Measurements from ENCODE around the gene TOP2B. TPM values are rescaled to one million over a fixed set of nuclear protein-coding genes. Genes with fewer than 3 reads are reported as not detected.

TOP2B gene
- total RNA-seq, 1 experiment from 2014 or later = 63.1 TPM

DNA sequence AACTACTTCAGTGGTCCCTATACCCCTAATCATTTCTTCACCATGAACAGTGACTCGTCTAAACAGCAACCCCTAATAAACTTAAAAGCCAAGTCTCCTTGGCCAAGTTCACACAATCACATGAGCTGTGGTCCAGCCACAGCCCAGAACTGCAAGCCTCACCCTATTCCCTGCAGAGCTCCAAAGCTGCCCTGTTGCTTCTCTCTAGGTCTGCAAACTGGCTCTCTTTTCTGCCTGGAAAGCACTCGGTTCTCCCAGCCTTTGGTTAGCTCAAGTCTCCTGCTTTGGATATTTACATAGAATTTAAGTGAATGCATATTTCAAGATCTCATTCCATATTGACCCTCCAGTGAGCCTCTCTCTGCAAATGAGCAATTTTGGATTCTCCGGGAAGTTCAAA, 107.0 kb downstream of the TOP2B start:
- POLR2A ChIA-PET = no interaction called here
- H3K27me3 ChIP-seq (ENCODE audit: control insufficient read depth, insufficient read depth, low read length) = no peaks in the 10 kb centered on the region
- H3K27ac ChIP-seq (ENCODE audit: low read length) = no peak overlapping the region
- DNase-seq (ENCODE audit: low read depth, low spot score) (no peak), ATAC-seq (no peak)
- no peak for TF ChIP-seq POLR2AphosphoS5 (IDR thresholded peaks at IDR 0.05; ENCODE audit: low read depth, low read length)
- TF ChIP-seq REST (IDR thresholded peaks at IDR 0.05; ENCODE audit: insufficient read depth in 1 of 2, low read depth in 2 of 2, low read length in 1 of 2) = no peak
- no peak for TF ChIP-seq TCF7L2 (IDR thresholded peaks at IDR 0.05; ENCODE audit: low read depth, low read length)
- no peak for TF ChIP-seq SIN3A (IDR thresholded peaks at IDR 0.05; ENCODE audit: borderline replicate concordance, insufficient read depth, low read depth, low read length)
- TF ChIP-seq CTCF (IDR thresholded peaks at IDR 0.05) = no peak
- no peak overlapping the region for H3K4me3 ChIP-seq (ENCODE audit: low read depth in 2 of 2, low read length in 2 of 2)
- BruUV-seq (replicated peaks) = no TSS peak
- H3K4me1 ChIP-seq (ENCODE audit: control insufficient read depth, insufficient read depth, low read length) = no peaks in the 10 kb centered on the region
- intact Hi-C loops (cut with micrococcal nuclease; ENCODE audit: unreplicated experiment) = no loop called here
- H3K36me3 ChIP-seq (ENCODE audit: control insufficient read depth, insufficient read depth, low read length) = no peaks in the 10 kb centered on the region
- CTCF ChIA-PET = no interaction called here
- in situ Hi-C loops (cut with HindIII; ENCODE audit: low pct_unique_long_range_greater_than_20kb, low sequenced_read_pairs) = no loop called here
- H3K9me3 ChIP-seq (ENCODE audit: control insufficient read depth, insufficient read depth, low read depth, low read length) = no peaks in the 10 kb centered on the region

- H3K4me3 ChIP-seq (ENCODE audit: low read depth in 2 of 2, low read length in 2 of 2) = no peak overlapping the region
- H3K27me3 ChIP-seq (ENCODE audit: control insufficient read depth, insufficient read depth, low read length) = no peaks in the 10 kb centered on the region
- ATAC-seq = no peak
- no peak overlapping the region for H3K27ac ChIP-seq (ENCODE audit: low read length)
- DNase-seq (ENCODE audit: low read depth, low spot score) = no peak
- TF ChIP-seq TCF7L2 (IDR thresholded peaks at IDR 0.05; ENCODE audit: low read depth, low read length) (no peak), REST (IDR thresholded peaks at IDR 0.05; ENCODE audit: insufficient read depth in 1 of 2, low read depth in 2 of 2, low read length in 1 of 2) (no peak), POLR2AphosphoS5 (IDR thresholded peaks at IDR 0.05; ENCODE audit: low read depth, low read length) (no peak), SIN3A (IDR thresholded peaks at IDR 0.05; ENCODE audit: borderline replicate concordance, insufficient read depth, low read depth, low read length) (no peak), CTCF (IDR thresholded peaks at IDR 0.05) (no peak)
- in situ Hi-C loops (cut with HindIII; ENCODE audit: low pct_unique_long_range_greater_than_20kb, low sequenced_read_pairs) = no loop called here
- intact Hi-C loops (cut with micrococcal nuclease; ENCODE audit: unreplicated experiment) = no loop called here
- no peaks in the 10 kb centered on the region for H3K36me3 ChIP-seq (ENCODE audit: control insufficient read depth, insufficient read depth, low read length)
- ChIA-PET POLR2A (no interaction called here), CTCF (no interaction called here)
- BruUV-seq (replicated peaks) = no TSS peak
- no peaks in the 10 kb centered on the region for H3K9me3 ChIP-seq (ENCODE audit: control insufficient read depth, insufficient read depth, low read depth, low read length)
- H3K4me1 ChIP-seq (ENCODE audit: control insufficient read depth, insufficient read depth, low read length) = no peaks in the 10 kb centered on the region
Measured at GRCh38 chr3:25556447-25556846, 108.3 kb downstream of the TOP2B start.

All from Panc1 (cell line).